Cardiac septum (tissue), 1 donor: Measurements from ENCODE around the gene NFATC1. TPM values are rescaled to one million over a fixed set of nuclear protein-coding genes. Genes with fewer than 3 reads are reported as not detected.

Experiments used
- DNase-seq: peaks from one replicate; pipeline ENCODE4 v3.0.0-alpha.2; 2020; ENCODE audit warnings: low spot score
- intact Hi-C: fragments of 100-400 bp; cut with DNase I; formaldehyde crosslinking; loops from one replicate; pipeline ENCODE4 v1.14.0; 2022
- total RNA-seq: library from RNA; stranded (reverse); fragmentation: NEBNext Ultra II Directional; extraction: Animal tissue kit (Norgen Biotek cat#: 25700); gene quantifications from one replicate; pipeline ENCODE4 v1.2.1, GENCODE V29; 2021
- donor health status: DM: no; HTN: no; CAD: no.

Gene NFATC1
- total RNA-seq, 1 donor from 2014 or later = 16.4 TPM

- intact Hi-C loops = no loop called here
- DNase-seq = peak; percentile 69
Measured at GRCh38 chr18:79548986-79549637, 153.4 kb downstream of the NFATC1 start.

GRCh38 chr18:79549638-79550000 is 153.9 kb downstream of the NFATC1 start:
- intact Hi-C loops = no loop called here
- no peak for DNase-seq

GRCh38 chr18:79552140-79552631 is 156.5 kb downstream of the NFATC1 start:
- intact Hi-C loops = no loop called here
- peak; percentile 71 for DNase-seq

GRCh38 chr18:79552696-79553095 is 157.0 kb downstream of the NFATC1 start:
- DNase-seq = peak; percentile 68
- intact Hi-C loops = no loop called here

GRCh38 chr18:79553154-79553553 is 157.4 kb downstream of the NFATC1 start:
- intact Hi-C loops = no loop called here
- DNase-seq = no peak

- intact Hi-C loops = no loop called here
- no peak for DNase-seq
Measured at GRCh38 chr18:79553696-79554095, 158.0 kb downstream of the NFATC1 start.

- intact Hi-C loops = no loop called here
- no peak for DNase-seq
Measured at GRCh38 chr18:79554321-79554720, 158.6 kb downstream of the NFATC1 start.

GRCh38 chr18:79554945-79555645 is 159.4 kb downstream of the NFATC1 start:
- peak; percentile 50 for DNase-seq
- intact Hi-C loops = no loop called here

GRCh38 chr18:79555885-79556284 is 160.2 kb downstream of the NFATC1 start:
- peak; percentile 62 for DNase-seq
- intact Hi-C loops = no loop called here

- intact Hi-C loops = no loop called here
Measured at GRCh38 chr18:79556829-79557585, 161.3 kb downstream of the NFATC1 start.

GRCh38 chr18:79558196-79558932 is 162.6 kb downstream of the NFATC1 start:
- intact Hi-C loops = no loop called here
- DNase-seq = peak; percentile 63

More at GRCh38 chr18:79556829-79557585, 161.3 kb downstream of the NFATC1 start:
- DNase-seq = peak; percentile 66

GRCh38 chr18:79558933-79559416 is 163.2 kb downstream of the NFATC1 start:
- peak; percentile 63 for DNase-seq
- intact Hi-C loops = no loop called here

GRCh38 chr18:79559436-79559835 is 163.7 kb downstream of the NFATC1 start:
- peak; percentile 46 for DNase-seq
- intact Hi-C loops = no loop called here

GRCh38 chr18:79560042-79560860 is 164.5 kb downstream of the NFATC1 start:
- intact Hi-C loops = no loop called here
- DNase-seq = peak; percentile 56

GRCh38 chr18:79560861-79561210 is 165.1 kb downstream of the NFATC1 start:
- no peak for DNase-seq
- intact Hi-C loops = no loop called here

GRCh38 chr18:79563949-79564348 is 168.2 kb downstream of the NFATC1 start:
- DNase-seq = no peak
- intact Hi-C loops = no loop called here

GRCh38 chr18:79564441-79564840 is 168.7 kb downstream of the NFATC1 start:
- no peak for DNase-seq
- intact Hi-C loops = no loop called here

GRCh38 chr18:79566771-79567431 is 171.2 kb downstream of the NFATC1 start:
- DNase-seq = no peak
- intact Hi-C loops = no loop called here
